Activated CD4-positive, CD25-positive, alpha-beta regulatory T cell (primary cell): ENCODE results near the gene ELP4.

ENCODE experiments used
- DNase-seq, 4 experiments: peaks; one replicate each; lab custom pipeline; 2025; lab: John Stamatoyannopoulos, UW

ELP4 gene

GRCh38 chr11:31800398-31801265 is 291.1 kb downstream of the ELP4 start:
- DNase-seq: no peak

- no peak for DNase-seq
Observed at GRCh38 chr11:31801298-31801702, 291.7 kb downstream of the ELP4 start.

DNA sequence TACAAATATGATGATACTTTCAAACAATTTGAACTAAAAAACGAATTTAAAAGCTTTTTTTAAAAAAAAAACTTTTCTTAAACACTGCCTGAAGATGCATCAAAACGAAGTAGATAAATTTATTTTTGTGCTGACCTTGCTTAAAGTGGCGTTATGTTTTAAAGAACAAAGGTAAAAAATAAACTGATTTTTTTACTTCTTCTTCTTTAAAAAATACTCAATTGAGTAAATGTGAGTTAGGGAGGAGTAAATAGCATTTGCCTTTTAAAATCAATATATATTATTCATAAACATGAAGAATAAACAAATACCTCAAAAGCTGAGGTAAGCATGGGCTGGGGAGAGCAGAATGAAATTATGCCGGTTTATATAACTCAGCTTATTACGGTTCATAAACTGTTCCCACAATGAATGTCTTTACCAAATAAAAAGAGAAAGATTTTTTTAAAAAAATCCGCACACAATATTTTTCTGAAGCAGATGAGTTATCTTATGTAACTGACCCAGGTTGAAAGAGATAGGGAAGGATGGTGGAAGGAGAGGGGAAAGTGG is 292.5 kb downstream of the ELP4 start:
- DNase-seq: no peak

DNA sequence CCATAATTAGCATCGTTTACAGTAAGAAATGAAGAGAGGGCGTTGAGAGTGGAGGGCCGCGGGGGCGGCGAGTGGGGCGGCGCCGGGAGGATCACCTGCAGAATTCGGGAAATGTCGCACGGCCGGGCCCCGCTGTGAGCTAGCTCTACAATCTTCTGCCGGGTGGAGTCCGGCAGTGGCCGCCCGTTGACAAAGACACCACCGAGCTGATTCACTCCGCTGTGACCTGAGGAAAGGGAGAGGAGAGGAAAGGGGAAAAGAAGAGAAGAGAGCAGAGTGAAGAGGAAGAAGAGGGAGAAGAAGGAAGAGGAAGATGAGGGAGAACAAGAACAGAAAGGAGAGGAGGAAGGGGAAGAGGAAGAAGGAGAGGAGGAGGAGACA is 293.0 kb downstream of the ELP4 start:
- no peak for DNase-seq

- DNase-seq: no peak
Observed at GRCh38 chr11:31802990-31803812, 293.6 kb downstream of the ELP4 start.

GRCh38 chr11:31803813-31804311 is 294.3 kb downstream of the ELP4 start:
- DNase-seq: no peak

DNA sequence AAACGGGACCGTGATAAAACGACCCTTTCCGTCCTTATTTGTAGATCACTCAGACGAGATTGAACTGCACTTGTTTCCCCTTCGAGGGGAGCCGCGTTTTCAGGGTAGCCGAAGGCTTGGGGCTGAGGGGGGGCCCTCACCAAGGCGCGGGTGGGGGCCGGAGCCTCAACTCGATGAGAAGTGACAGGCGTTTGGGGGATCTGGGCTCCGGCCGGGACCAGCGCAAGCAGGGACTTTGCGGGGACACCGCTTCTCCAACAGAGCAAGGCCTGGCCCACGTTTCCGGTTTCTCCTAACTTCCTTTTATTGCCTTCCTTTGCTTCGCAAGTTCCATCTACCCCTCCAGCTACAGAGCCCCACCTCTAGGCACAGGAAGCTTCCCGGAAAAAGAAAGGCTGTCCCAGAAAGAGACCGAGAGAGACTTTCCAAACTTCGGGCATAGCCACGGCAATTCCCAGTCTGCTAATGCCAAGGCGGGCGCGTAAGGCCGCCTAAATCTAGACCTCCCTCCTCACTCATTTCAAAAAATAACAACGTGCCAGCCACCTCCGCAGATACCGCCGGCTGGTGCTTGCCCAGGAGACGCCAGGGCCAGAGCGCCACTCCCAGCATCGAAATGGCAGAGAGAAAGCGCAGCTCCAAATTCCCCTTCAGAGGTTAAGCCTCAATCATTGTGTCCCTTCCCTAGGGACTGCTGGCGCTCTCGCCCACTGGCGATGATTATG is 294.9 kb downstream of the ELP4 start:
- no peak for DNase-seq

GRCh38 chr11:31805037-31805628 is 295.6 kb downstream of the ELP4 start:
- no peak for DNase-seq

DNA sequence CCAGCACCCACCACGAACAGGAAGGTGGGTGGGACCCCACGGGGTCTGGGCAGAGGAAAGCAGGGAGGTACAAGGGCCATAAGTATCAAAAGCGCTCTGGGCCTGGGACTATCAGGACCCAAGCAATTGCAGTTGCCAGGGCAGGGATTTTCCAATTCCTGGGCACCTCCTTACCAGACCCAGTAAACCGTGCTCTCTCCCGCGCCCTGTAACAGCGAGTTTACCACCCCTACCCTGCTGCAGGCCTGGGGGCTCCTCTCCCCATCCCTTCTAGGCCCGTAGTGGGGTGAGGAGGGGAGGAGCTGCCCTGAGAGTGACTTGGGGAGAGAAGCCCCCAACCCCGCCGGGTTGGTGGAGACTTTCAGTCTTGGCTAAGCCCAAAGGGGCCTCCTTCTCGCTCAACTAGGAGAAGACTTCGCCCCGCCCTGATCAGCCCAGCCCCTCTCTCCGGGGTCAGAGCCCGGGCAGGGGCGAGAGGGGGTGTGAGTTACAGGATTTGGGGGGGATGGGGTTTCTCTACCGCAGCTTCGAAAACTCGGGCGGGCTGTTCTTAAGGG is 296.1 kb downstream of the ELP4 start:
- no peak for DNase-seq

- no peak for DNase-seq
Observed at GRCh38 chr11:31806186-31806927, 296.8 kb downstream of the ELP4 start.

- DNase-seq: no peak
Observed at GRCh38 chr11:31806928-31807798, 297.6 kb downstream of the ELP4 start.

DNA sequence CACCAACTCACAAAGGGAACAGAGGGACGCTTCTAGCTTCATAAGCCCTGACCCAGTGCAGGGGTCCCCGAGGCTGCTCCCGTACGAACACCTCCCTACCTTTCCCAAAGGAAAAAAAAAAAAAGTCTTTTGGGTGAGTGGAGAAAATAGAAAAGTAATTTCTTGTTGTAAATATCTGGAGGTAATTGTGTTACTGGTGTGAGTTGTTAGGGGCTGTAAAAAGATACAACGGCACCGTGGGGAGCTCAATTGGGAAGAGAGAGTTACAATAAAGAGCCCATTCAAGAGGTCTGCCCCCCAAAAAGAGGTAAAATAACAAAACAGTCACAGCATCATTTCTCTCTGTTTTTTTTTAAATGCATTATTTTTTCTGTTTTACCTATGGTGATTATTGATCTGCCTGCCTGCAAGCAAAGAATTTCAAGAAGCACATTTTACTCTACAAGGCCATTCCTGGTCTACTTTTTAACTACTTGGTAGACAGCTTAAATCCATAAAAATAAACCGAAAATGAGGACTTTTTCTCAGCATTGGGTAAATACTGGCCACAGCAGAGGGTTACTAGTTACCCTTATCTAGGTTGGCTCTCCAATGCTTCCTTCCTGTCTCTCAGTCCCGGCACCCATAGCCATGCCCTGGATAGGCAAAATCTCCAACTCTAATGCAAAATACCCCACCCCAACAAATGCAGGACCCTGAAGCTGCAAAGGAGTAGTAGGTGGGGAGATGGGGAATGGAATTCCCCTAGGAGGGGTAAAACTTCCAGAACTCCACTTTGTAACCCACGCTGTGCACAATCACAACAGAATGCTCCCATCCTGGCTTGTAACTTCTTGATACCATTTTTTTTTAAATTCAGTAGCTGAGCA is 298.5 kb downstream of the ELP4 start:
- DNase-seq: no peak

DNA sequence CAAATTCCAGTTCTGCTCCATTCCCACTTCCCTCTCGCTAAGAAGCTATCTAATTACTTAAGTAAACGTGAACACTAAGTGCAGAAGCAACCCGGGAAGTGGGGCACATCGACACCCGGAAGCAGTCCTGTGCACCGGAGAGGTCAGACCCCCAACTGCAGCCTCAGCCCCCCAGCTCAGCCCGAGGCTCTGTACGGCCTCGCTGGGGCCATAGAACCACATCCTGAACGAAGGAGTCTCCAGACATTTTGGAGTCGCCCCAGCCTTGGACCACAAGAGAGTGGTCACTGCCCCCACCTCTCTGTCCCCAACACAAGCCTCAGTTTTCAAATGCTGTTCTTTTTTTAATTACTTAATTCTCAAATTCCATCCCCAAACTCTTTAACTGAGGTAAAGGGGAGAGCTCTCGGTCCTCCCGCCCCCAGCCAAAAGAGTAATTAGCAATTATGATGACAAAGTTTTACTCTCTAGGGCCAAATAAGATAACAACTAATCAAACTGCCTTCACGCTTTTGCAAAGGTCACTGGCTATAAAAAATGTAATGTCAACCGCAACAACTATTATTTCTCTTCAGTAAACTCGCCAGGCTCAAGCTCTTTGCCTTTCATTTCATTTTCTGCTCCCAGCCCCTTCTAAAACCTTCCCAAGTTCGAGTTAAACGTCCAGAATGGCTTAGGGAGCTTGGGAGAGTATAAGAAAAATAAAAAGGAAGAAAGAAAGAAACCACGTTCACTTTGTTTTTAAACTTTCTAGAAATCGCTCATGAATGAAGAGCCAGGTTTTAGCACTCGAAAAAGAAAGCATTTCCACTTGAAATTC is 299.4 kb downstream of the ELP4 start:
- DNase-seq: no peak

DNA sequence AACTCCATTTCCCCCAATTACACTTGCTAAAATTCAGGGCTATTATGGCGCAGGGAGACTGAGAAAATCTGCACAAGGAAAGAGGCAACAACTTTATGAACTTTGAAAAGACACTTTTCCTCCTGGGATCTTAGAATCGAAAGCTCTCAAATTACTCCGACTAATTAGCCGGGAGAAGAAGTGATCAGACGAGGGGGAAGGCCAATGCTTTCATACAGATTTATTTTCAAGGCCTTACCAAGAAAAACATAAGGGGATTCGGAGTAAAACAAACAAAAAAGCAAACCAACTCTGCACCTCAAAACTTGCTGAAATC is 299.9 kb downstream of the ELP4 start:
- no peak for DNase-seq

- DNase-seq: no peak
Observed at GRCh38 chr11:31809857-31810778, 300.6 kb downstream of the ELP4 start.

GRCh38 chr11:31810779-31811647 is 301.4 kb downstream of the ELP4 start, which contains the start of gene PAX6:
Gene PAX6 (minus strand): TSS chr11:31811322. CDS start chr11:31806411, 4,911 bp downstream.
- DNase-seq: no peak
